Osteoblast (primary cell): Measurements from ENCODE around the gene CIT. TPM values are rescaled to one million over a fixed set of nuclear protein-coding genes. Genes with fewer than 3 reads are reported as not detected.
A peak's percentile ranks its signal among the peaks of the same experiment; 100 is the strongest.

Experiments
- DNase-seq: peaks from one replicate; pipeline ENCODE4 v3.0.0; 2011; ENCODE audit warnings: low spot score, mixed read lengths; ENCODE audit not compliant: insufficient read length; ENCODE audit errors: missing footprints
- H2AFZ ChIP-seq: 2 replicates; pipeline ENCODE4 v1.6.0; 2011; ENCODE audit warnings: mild to moderate bottlenecking, low read length
- H3K27ac ChIP-seq: 2 replicates; pipeline ENCODE4 v1.5.1; 2011; ENCODE audit warnings: mild to moderate bottlenecking, low read depth, low read length, moderate library complexity
- H3K27me3 ChIP-seq: 2 replicates; pipeline ENCODE4 v1.6.0; 2012; ENCODE audit warnings: mild to moderate bottlenecking, control low read depth, inconsistent platforms, low read length, moderate library complexity; ENCODE audit not compliant: insufficient read depth
- H3K36me3 ChIP-seq: 2 replicates; pipeline ENCODE4 v1.5.1; 2011; ENCODE audit warnings: mild to moderate bottlenecking, low read length, control low read depth, moderate library complexity; ENCODE audit not compliant: insufficient read depth
- H3K4me1 ChIP-seq: 2 replicates; pipeline ENCODE4 v1.5.1; 2011; ENCODE audit warnings: mild to moderate bottlenecking, low read length, control low read depth, moderate library complexity; ENCODE audit not compliant: insufficient read depth
- H3K4me2 ChIP-seq: 2 replicates; pipeline ENCODE4 v1.6.0; 2011; ENCODE audit warnings: mild to moderate bottlenecking, low read length; ENCODE audit not compliant: insufficient read depth
- H3K4me3 ChIP-seq: fragments of 200-600 bp; sonication (generic); 3 replicates; pipeline ENCODE4 v1.5.1; 2012; ENCODE audit warnings: mild to moderate bottlenecking, low read length, inconsistent platforms; ENCODE audit not compliant: insufficient read depth
- H3K79me2 ChIP-seq: 2 replicates; pipeline ENCODE4 v1.6.0; 2012; ENCODE audit warnings: mild to moderate bottlenecking, low read length, control low read depth, inconsistent platforms; ENCODE audit not compliant: insufficient read depth
- H3K9me3 ChIP-seq: 2 replicates; pipeline ENCODE4 v1.5.1; 2011; ENCODE audit warnings: low read depth, low read length, control low read depth
- H4K20me1 ChIP-seq: 2 replicates; pipeline ENCODE4 v1.6.0; 2012; ENCODE audit warnings: mild to moderate bottlenecking, low read length, control low read depth; ENCODE audit not compliant: insufficient read depth
- total RNA-seq: library from RNA; depleted of rRNA; stranded (reverse); fragments of >200 nt; gene quantifications from 2 replicates; pipeline ENCODE4 v1.2.3, GENCODE V29; 2012
- TF ChIP-seq, protein P1 (sequence below): IDR thresholded peaks from 2 replicates; pipeline ENCODE4 v1.5.1; 2011; ENCODE audit warnings: mild to moderate bottlenecking, low read depth, low read length, moderate library complexity; ENCODE audit errors: extremely low read depth

Gene CIT
- total RNA-seq, 1 donor: 10.1 TPM

DNA sequence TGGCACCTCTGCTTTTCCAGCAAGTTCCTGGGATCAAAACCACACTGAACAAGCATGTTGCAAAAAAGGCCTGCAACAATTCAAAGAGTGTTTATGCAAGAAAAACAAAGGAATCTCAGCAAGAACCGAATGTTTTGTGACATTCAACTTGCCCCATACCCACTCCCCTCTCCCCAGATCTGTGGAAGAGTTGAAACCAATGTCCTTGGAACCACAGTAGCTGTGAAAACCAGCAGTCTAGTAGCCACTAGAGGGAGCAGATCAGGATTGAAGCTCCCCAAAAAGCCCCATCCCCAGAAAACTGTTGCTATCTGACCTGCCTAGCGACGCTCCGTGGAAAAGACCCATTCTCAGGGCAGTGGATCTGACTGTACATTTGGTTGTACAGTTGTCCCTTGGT lies 182.1 kb downstream of the CIT start:
- no peaks in the 10 kb centered on the region for H3K27me3 ChIP-seq
- no peak overlapping the region for H2AFZ ChIP-seq
- H3K4me1 ChIP-seq: peaks cover 29% of the 10 kb centered on the region
- no peaks in the 10 kb centered on the region for H3K79me2 ChIP-seq
- no peak overlapping the region for H3K27ac ChIP-seq
- peaks cover 6% of the 10 kb centered on the region for H4K20me1 ChIP-seq
- H3K4me3 ChIP-seq: no peak overlapping the region
- H3K36me3 ChIP-seq: peaks cover 10% of the 10 kb centered on the region
- no peaks in the 10 kb centered on the region for H3K9me3 ChIP-seq
- DNase-seq: peak; percentile 74
- TF ChIP-seq, protein P1, sequence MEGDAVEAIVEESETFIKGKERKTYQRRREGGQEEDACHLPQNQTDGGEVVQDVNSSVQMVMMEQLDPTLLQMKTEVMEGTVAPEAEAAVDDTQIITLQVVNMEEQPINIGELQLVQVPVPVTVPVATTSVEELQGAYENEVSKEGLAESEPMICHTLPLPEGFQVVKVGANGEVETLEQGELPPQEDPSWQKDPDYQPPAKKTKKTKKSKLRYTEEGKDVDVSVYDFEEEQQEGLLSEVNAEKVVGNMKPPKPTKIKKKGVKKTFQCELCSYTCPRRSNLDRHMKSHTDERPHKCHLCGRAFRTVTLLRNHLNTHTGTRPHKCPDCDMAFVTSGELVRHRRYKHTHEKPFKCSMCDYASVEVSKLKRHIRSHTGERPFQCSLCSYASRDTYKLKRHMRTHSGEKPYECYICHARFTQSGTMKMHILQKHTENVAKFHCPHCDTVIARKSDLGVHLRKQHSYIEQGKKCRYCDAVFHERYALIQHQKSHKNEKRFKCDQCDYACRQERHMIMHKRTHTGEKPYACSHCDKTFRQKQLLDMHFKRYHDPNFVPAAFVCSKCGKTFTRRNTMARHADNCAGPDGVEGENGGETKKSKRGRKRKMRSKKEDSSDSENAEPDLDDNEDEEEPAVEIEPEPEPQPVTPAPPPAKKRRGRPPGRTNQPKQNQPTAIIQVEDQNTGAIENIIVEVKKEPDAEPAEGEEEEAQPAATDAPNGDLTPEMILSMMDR: peak; percentile 71
- no peak overlapping the region for H3K4me2 ChIP-seq

DNA sequence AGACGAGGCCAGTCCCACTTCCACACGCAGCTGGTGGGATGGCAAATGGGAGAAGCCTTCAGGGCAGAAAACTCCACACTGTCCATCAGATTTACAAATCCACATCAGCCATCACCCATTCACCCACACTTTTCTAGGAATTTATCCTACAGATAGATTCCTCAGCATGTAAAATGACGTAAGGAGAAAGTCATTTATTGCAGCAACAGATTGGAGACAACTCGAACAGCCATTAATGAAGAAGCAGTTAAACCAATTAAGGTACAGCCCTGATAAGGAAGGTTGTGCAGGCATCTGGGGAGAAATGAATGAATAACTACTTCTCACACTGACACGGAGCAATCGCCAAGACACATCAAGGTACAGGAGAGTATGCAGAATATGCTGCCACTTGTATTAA lies 183.0 kb downstream of the CIT start:
- peak overlapping the region; percentile 23 for H3K27ac ChIP-seq
- H3K9me3 ChIP-seq: no peaks in the 10 kb centered on the region
- H3K36me3 ChIP-seq: peaks cover 10% of the 10 kb centered on the region
- DNase-seq: no peak
- peaks cover 6% of the 10 kb centered on the region for H4K20me1 ChIP-seq
- H3K27me3 ChIP-seq: no peaks in the 10 kb centered on the region
- H2AFZ ChIP-seq: no peak overlapping the region
- H3K4me3 ChIP-seq: no peak overlapping the region
- peak overlapping the region; percentile 74 for H3K4me2 ChIP-seq
- TF ChIP-seq, protein P1: no peak
- H3K79me2 ChIP-seq: no peaks in the 10 kb centered on the region
- H3K4me1 ChIP-seq: peaks cover 29% of the 10 kb centered on the region

DNA sequence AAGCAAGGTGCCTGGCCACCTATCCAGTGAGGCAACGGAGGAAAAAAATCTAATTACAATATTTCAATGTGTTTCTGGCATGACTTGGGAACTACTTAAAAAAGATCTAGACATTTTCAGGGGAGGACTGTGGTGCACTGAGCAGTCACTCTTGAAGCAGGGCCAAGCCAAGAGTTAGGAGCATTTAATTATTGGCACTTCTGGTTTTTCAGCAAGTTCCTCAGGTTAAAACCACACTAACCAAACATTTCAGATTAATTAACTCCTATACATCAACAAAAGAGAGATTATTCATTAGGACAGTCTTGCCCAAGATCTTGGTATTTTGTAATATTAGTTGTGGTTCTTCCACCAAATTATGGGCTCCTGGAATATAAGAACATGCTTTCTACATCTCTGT lies 183.6 kb downstream of the CIT start:
- no peaks in the 10 kb centered on the region for H3K27me3 ChIP-seq
- peak overlapping the region; percentile 74 for H3K4me2 ChIP-seq
- no peak for DNase-seq
- peak overlapping the region; percentile 53 for H2AFZ ChIP-seq
- TF ChIP-seq, protein P1: no peak
- H3K27ac ChIP-seq: peak overlapping the region; percentile 88
- peaks cover 29% of the 10 kb centered on the region for H3K4me1 ChIP-seq
- peak overlapping the region; percentile 31 for H3K4me3 ChIP-seq
- H3K36me3 ChIP-seq: peaks cover 10% of the 10 kb centered on the region
- no peaks in the 10 kb centered on the region for H3K9me3 ChIP-seq
- no peaks in the 10 kb centered on the region for H3K79me2 ChIP-seq
- H4K20me1 ChIP-seq: peaks cover 6% of the 10 kb centered on the region

DNA sequence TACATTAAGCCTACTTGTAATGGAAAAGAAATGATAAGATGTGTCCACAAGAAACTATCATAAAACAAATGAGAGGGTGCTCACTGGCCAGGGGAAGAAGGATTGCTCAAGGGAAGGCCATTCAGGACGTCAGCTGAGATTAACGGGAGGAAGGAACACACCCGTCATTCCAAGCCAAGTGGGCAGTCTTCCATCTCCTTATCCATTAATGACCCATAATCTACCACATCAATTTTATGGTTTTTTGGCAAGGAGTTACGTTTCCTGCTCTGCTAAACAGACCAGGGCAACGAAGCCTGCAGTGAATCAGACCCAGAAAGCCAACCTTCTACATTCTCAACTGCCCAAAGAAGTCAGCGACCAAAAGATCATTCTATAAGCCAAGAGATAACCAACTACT lies 184.1 kb downstream of the CIT start:
- Histone ChIP-seq H3K79me2 (no peaks in the 10 kb centered on the region), H3K4me1 (peaks cover 29% of the 10 kb centered on the region), H3K9me3 (no peaks in the 10 kb centered on the region), H3K27me3 (no peaks in the 10 kb centered on the region), H3K27ac (peak overlapping the region; percentile 88), H3K4me3 (peak overlapping the region; percentile 31), H3K36me3 (peaks cover 8% of the 10 kb centered on the region), H3K4me2 (peak overlapping the region; percentile 74), H2AFZ (peak overlapping the region; percentile 53), H4K20me1 (peaks cover 6% of the 10 kb centered on the region)
- peak; percentile 95 for DNase-seq
- TF ChIP-seq, protein P1: no peak
